Hepatocyte (in vitro differentiated cells): ENCODE measurements around the gene GNE.

ENCODE experiments used
- EZH2 ChIP-seq: fragments of 200-600 bp; sonication (generic); IDR thresholded peaks from 2 replicates; pipeline ENCODE4 v1.6.1; 2016; ENCODE audit warnings: antibody characterized with exemption, mild to moderate bottlenecking, borderline replicate concordance
- TF ChIP-seq, protein P1 (sequence below): fragments of 200-600 bp; sonication (generic); IDR thresholded peaks from 2 replicates; pipeline ENCODE4 v1.5.1; 2016; ENCODE audit warnings: antibody characterized with exemption, mild to moderate bottlenecking; ENCODE audit not compliant: poor library complexity

DNA sequence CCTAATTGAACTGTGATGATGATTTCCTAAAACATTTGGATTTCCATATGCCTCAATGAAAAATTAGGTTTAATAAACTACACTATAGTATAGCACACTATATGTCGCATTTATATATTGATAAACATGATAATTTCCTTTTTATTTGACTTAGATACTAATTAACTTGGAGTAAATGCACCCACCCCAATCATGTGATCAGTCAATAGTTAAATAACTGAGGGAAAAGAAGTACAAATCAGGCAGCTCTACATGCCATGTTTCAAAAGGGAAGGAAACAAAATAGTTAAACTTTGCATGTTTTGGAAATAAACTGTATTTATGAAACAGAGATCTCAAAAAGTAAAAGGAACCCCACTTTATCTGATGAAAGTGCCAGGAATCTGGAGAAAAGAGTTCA lies 18.0 kb upstream of the GNE start:
- TF ChIP-seq, protein P1, sequence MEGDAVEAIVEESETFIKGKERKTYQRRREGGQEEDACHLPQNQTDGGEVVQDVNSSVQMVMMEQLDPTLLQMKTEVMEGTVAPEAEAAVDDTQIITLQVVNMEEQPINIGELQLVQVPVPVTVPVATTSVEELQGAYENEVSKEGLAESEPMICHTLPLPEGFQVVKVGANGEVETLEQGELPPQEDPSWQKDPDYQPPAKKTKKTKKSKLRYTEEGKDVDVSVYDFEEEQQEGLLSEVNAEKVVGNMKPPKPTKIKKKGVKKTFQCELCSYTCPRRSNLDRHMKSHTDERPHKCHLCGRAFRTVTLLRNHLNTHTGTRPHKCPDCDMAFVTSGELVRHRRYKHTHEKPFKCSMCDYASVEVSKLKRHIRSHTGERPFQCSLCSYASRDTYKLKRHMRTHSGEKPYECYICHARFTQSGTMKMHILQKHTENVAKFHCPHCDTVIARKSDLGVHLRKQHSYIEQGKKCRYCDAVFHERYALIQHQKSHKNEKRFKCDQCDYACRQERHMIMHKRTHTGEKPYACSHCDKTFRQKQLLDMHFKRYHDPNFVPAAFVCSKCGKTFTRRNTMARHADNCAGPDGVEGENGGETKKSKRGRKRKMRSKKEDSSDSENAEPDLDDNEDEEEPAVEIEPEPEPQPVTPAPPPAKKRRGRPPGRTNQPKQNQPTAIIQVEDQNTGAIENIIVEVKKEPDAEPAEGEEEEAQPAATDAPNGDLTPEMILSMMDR: no peak
- TF ChIP-seq EZH2: no peak
